ENCODE measurements around the gene PRPF19.

The PRPF19 gene

DNA sequence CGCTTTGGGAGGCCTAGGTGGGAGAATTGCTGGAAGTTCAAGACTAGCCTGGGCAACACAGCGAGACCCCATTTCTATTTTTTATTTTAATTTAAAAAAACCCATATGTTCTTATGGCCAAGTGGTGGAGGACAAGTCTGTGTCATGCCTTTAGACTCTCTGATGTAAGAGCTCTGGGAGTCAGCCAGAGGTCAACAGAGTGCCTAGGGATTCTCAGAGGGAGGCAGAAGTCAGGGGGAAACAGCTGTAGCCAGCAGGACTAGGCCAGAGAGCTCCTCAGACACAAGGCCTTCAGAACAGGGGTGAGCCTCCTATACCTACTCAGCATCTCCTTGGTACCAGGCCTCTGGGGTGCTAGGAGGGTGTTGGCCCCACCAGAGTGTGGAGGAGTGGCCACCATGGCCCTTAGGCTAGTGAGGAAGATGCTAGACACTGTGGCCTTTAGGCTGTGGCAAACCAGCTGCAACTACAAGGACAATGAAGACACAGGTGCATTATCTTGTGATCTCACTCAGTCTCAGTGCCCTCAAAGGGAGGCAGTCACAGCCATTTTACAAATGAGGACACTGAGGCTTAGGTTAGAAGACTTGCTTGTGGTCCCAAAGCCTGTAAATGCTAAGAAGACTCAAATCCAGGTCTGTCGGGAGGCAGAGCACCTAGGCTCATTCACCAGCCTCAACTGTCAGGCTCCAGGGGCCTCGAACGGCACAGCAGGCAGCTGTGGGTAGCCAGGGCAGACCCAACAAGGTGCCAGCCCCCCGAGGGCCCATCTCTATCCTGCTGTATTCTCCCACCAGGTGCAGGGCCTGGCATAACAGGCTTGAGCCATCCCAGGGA, 34.0 kb downstream of the PRPF19 start:
- DNase-seq: peak; percentile 64

DNA sequence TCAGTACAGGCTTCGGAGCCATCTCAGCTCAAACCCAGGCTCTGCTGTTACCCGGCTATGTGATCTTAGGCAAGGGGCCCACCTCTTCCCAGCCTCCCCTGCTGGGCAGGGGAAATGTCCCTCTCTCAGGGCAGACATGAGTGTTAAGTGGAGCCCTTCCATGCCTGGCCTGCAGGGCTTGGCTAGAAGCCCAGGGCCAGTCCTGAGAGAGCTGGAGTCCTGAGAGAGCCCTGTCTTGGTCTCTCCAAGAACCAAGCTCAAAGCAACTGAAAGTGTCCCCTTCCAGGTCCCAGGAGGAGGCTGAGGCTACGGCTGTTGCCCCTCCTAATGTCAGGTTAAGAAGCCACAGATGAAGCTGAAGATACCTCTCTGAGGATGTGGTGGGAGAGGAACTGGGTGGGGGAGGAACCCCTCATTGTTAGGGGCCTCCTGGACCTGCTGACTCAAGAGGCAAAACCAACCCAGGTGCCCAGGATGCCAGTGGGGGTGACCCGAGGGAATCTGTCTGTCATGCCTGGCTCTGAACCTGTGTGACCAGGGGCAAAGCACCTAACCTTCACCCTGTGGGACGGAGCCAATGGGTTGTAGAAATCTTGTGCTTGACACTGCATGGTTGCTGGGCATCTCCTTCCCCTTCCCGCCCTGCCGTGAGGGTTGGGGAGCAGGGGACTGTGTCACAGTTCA, 34.9 kb downstream of the PRPF19 start:
- DNase-seq: no peak

DNA sequence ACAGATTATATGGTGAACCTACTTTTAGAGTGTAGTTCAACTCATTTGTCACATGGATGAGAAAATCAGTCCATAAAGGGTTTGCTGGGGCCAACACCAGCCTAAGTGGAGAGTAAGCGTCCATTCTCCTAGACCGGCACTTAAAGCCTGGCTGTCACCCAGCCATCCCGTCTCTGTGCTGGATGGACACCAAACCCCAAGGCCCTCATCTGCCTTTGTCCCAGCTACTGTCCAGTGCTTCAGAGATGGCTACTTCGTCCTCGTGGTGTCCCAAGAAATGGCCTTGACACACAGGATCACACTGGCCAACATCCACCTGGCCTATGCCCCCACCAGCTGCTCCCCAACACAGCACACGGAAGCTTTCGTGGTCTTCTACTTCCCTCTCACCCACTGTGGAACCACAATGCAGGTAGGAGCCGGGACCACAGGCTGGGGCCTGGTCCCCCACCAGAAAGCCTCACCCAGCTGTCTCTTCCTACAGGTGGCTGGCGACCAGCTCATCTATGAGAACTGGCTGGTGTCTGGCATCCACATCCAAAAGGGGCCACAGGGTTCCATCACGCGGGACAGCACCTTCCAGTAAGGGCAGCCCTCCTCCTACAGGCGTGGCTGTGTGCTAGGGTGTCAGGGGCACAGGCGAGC, 35.5 kb downstream of the PRPF19 start:
- no peak for DNase-seq

DNA sequence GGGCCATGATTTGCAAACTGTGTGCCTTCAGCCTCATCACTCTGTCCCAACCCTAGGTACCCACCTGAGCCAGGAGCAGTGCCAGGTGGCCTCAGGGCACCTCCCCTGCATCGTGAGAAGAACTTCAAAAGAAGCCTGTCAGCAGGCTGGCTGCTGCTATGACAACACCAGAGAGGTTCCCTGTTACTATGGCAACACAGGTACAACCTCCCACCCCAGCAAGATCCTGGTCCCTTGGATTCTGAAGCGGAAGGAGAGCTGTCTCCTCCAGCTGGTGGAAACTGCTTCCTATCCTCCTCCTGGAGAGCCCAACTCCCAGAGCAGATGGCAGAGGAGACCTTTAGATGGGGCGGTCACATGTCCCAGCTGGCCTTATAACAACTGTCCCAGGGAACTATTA, 36.1 kb downstream of the PRPF19 start:
- no peak for DNase-seq

DNA sequence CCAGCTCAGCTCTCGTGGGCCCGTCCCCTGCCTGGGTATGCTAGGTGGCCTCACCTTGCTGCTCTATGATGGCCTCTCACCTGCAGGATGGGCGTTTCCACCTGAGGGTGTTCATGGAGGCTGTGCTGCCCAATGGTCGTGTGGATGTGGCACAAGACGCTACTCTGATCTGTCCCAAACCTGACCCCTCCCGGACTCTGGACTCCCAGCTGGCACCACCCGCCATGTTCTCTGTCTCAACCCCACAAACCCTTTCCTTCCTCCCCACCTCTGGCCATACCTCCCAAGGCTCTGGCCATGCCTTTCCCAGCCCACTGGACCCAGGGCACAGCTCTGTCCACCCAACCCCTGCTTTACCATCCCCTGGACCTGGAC, 36.9 kb downstream of the PRPF19 start:
- DNase-seq: no peak

DNA sequence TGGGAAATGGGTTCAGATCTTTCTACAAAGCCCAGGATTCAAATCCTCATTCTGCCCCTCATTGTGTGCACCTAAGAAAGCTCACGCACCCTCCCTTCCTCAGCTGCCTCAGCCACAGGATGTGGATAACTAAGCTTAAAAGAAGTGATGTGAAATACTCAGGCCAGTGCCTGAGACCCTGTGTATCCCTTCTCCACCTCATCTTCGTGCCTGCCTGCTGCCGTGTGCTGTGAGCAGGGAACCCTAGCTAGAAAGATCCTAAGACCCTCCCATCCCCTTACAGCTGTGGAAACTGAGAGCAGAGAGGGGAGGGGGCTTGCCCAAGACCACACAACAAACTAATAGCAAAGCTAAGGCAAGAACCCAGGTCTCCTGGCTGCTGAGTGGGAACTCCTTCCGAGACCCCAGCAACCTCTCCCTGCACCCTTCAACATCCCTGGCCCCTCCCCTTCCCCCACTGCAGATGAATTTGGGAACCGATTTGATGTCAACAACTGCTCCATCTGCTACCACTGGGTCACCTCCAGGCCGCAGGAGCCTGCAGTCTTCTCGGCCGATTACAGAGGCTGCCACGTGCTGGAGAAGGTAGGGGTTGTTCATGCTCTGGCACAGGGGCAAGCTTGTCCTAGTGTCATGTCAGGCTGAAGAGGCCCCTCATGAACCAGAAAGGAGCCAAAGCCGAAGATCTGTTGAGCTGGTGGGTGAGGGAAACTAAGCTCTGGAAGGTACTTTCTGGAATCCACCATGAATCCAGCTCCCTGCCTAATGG, 37.5 kb downstream of the PRPF19 start:
- DNase-seq: no peak

DNA sequence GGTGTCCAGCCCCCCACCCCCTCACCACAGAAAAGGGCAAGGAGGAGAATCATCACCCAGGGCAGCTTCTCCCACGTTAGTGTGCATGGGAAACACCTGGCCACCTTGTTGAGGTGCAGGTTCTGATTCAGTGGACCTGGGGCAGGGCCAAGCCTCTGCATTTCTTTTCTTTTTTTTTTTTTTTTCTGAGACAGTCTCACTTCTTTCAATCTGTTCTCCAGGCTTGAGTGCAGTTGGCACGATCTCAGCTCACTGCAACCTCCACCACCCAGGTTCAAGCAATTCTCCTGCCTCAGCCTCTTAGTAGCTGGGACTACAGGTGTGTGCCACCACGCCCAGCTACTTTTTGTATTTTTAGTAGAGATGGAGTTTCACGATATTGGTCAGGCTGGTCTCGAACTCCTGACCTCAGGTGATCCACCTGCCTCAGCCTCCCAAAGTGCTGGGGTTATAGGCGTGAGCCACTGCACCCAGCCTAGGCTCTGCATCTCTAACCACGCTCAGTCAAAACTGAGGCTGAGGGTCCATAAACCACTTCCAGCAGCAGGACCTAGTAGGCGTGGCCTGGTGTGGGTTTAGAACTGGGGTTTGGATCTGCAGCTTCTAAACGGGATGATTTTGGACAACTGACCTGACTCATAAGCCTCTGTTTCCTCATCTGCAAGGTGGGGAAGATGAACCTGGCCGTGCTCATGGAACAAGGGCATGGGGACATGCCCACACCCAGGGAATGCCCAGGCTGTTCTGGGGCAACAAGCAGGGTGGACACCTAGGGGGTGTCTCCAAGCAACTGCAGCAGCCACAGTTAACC, 38.3 kb downstream of the PRPF19 start:
- DNase-seq: no peak

DNA sequence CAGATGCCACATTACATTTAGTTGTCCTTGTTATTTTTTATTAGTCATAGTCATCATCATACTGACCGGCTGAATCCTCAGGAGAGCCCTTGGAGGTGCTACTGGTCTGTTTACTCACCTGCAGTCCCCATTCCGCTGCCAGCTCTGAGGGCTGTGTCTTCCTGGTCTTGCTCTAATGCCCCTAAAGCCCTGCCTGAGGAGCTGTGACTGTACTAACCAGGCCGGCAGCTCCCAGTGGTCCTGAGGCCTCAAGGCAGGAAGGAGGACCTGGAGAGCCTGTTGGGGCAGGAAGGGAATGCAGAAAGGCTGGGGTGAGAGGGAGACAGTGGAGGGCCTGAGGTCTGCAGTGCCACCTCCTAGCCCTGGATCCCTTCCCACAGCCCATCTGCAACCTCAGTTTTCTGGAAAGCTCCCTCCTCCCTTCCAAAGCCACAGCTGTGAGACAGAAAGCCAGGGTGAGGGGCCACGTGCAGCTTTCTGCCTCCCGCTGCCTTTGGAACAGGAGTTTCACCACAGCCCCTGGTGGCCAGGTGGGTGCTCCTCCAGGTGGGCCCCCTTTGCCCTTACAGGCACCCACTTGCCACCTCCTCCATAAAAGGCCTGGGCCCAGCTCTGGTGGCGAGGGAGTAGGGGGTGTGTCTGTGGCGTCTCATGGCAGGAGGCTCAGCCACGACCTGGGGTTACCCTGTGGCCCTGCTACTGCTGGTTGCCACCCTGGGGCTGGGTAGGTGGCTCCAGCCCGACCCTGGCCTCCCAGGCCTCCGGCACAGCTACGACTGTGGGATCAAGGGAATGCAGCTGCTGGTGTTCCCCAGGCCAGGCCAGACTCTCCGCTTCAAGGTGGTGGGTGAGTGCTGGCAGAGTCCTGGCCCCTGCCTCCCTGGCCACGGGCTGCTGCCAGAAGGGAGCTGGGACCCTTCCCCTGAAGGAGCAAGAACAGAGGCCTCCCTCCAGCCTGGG, 39.2 kb downstream of the PRPF19 start, which contains the start of gene ZP1:
ZP1 (plus strand) TSS at position 632 of the 960 bp plus-strand sequence; CDS start at position 652, 20 bp downstream.
- no peak for DNase-seq

DNA sequence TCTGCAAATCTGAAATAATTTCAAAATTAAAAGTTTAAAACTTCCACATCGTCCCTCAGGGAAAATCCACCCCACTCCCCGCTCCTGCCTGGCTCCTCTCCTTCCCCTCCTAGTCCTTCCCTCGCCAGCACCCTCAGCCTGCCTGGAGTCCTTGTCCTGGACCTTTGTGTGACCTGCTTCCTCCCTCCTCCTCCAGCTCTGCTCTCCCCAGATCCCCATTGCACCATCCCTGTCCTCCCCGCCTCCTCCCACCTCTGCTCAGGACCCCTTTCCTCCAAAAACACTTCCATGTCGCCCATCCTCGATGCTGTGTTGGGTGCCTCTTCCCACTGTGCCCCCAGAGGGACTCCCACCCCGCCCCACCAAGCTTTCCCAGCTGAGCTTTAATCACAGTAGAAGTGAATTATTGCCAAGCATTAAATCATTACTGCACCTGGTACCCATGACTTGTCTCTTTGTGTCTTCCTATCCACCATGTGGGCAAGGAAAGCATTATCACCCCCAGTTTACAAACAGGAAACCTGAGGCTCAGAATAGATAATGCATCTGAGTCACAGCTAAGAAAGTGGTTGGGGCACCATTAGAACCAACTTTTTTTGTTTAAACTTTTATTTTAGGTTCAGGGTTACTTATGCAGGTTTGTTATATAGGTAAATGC, 41.4 kb downstream of the PRPF19 start:
- DNase-seq: no peak

DNA sequence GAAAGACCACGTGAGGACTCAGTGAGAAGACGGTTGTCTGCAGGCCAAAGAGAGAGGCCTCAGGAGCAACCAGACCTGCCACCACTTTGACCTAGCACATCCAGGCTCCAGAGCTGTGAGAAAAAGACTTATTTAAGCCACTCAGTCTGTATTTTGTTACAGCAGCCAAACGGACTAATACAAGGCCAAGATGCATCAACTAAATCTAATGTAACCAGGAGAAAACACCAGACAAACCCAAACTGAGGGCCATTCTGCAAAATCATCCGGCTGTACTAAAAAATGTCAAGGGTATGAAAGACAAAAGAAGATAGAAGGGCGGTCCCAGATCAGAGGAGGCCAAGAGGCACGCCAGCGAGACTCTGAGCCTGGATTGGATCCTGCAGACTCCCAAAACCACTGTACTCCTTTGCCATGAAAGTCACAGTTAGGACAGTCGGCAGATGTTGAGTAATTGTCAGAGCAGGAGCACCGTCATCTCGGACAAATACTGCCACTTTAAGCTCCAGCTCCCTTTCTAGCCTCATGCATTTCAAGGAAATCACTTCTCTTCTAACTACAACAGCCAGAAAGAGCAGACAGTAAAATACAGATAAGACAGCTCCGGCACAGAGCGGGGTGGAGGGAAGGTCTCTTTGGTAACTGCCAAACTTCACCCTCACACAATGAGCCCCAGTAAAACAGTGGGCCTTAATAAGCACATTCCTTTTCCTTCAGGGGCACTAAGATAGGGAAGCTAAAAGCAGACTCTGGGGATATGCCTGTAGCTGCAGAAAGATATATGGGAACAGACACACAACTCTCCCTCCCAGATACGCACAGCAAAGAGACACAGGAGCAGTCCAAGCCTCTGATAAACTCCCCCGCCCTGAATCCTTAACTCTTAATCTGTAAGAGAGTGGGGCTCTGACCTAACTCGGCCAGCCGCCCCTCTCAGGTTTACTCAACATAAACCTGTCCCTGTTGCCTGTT, 42.5 kb downstream of the PRPF19 start:
- DNase-seq: no peak

DNA sequence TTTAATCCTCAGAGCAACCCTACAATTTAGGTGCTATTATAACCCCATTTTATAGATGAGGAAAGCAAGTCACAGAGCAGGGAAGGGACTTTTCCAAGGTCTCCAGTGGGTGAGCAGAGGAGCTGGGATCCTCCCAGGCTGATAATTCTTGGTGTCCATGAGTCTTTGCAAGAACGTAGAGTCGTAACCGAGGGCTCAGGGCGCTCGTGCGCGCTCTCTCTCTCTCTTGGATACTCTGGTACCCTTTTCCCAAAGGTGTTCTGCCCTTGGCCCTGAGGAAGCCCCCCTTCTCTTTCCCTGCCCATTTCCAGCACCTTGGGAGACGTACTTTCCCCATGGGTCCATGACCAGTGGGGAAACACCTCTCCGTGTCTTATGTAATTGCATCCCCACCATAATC, 44.2 kb downstream of the PRPF19 start:
- DNase-seq: no peak

DNA sequence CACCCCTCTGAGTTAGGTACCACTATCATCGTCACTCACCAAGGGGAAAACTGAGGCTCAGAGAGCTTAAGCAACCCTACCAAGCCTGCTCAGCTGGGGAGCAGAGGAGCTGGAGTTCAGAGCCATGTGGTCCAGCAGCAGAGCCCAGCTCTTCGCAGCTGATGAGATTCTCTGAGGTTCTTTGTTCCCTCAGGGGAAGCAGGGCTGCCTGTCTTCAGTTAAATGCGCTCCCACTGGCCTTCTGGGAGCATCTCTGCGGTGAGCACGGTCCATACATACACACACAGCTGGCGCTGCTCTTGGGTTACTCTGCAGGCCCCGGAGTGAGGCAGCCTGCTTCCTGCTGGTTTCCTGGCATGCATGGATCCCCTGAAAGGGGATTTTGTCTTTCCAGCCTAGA, 45.4 kb downstream of the PRPF19 start:
- DNase-seq: no peak

DNA sequence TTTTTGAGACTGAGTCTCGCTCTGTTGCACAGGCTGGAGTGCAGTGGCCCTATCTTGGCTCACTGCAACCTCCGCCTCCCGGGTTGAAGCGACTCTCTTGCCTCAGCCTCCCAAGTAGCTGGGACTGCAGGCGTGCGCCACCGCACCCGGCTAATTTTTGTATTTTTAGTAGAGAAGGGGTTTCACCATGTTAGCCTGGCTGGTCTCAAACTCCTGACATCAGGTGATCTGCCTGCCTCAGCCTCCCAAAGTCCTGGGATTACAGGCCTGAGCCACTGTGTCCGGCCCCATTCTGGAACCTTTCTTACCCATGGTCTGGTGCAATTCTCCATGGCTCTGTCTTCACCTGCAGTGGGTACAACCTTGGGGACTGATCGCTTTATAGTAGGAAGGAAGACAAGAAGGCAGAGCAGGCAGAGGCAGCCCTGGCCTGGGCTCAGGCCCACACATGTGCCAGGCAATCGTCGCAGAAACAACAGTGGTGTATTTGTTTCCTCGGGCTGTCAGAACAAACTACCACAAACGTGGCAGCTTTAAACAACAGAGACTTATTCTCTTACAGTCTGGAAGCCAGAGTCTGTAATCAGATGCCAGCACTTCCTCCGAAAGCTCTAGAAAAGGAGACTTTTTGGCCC, 46.7 kb downstream of the PRPF19 start:
- DNase-seq: no peak

DNA sequence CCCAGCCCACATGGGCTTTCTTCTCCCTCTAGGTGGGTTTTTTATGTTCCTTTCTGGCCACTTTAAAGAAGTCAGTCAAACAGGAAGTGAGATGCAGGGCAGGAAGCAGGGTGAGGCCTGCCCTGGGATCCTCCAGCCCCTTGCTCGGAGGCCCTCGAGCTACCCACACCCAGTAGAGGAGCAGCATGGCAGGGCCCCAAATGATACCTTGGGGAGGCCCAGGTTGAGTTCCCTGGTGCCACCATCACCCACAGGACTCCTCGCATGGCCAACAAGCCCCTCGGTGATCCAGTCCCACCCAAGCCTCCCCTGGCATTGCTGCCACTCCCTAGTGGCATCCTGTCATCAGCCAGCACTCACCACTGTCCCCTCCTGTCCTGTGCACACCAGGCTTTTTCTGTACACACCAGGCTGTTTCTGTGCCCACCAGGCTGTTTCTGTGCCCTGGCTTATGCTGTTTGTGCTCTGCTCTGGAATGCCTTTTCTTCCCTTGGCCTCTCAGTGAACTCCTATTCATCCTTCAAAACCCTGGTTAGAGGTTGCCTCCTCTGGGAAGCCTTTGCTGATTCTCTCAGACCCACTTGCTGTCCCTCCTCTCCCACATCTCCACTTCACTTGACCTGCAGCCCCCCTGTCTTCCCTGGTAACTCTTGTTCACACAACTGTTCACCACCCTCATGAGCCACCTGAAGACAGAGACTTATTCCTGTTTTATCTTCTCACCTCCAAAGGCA, 47.5 kb downstream of the PRPF19 start:
- DNase-seq: peak; percentile 41

DNA sequence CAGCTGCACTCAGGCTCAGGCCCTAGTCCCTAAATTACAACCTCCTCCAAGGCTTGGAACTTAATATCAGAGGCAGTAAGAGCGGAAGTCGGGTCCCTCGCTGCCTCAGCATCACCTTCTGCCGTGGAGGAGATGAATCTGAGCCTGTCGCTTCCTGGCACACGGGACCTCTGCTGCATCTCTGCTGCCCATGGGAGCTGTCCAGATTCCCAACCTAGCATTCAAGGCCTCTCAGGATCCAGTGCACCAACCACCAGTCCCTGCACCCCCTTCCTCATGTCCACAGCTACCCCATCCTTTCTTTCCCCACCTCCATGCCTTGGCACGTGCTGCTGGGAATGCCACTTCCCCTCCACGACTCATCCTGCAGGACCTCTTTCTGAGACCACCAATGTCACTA, 48.1 kb downstream of the PRPF19 start:
- no peak for DNase-seq

DNA sequence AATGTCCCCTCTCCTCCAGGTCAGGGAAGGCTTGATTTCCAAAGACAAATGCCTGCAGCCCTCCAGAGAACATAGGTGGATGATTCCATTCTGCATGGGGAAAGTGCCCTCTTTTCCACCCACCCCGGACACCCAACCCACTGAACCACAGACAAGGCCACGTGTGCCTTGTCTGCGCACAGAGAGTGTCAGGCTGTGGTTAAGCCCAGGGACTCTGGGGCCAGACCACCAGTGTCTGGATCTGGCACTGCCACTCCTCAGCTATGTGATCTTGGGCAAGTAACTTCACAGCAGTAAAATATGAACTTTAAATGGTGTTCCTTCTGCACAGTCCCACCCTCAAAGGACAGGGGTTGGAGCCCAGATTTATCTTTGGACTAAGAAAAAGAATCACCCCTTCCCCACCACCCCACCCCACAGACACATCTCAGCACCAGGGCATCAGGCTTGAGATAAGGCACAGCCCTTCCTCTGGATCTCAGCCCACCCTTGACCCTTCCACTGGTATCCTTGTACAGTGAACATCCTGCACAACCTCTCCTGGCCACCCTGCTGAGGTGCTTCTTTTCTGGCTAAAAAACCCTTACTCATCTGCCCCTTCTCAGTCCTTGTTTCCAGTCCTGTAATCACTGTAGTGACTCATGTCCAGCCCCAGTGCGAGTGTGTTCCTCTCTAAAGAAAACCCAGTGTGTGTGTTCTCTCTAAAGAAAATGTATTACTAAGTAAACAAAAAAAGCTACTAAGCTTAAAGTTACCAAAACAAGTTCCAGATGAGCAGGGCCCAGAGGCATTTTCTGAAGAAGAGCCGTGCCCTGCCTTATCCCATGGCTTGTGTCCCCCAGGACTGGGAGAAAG, 48.8 kb downstream of the PRPF19 start:
- DNase-seq: no peak
